ENCODE data around the gene SYPL1. TPM values are rescaled to one million over a fixed set of nuclear protein-coding genes. Genes with fewer than 3 reads are reported as not detected.

SYPL1 gene
- total RNA-seq, 6 donors from 2014 or later = 24.1 to 100.0 (median 71.7) TPM

DNA sequence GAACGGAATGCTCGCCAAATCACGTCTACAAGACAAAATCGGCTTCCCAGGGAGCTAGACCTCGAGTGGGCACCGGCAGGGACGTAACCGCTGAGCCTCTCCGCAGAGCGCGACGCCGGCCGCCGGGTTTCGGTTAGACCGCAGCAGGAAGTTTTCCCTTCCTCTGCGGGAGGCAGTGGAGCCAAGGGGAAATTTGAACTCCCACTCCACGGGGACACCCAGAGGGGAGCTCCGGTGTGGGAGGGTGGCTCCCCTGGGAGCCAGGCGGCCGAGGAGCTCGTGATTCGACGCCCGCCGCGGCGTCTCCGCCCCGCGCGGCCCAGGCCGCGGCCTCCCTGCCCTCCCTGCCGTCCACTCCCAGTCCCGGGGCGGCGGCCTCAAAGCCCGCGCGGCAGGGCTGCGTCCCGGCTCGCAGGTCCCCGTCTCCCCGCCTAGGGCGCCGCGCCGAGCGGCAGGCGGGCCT is 426 bp downstream of the SYPL1 start:
- Histone ChIP-seq H3K27me3 (no peaks in the 10 kb centered on the region), H3K36me3 (no peaks in the 10 kb centered on the region), H3K9me3 (no peaks in the 10 kb centered on the region), H3K4me3 (peak overlapping the region; percentile 44 to 84 (median 64)), H3K4me1 (peaks cover 16 to 34% (median 27%) of the 10 kb centered on the region in 4 donors), H3K27ac (peak overlapping the region; percentile 97 to 99 (median 98))
- DNase-seq (peak; percentile 64 to 95), ATAC-seq (ENCODE audit: low FRiP score in 2 of 2) (peak; percentile 86 to 89)
- peak in 2 of 6 experiments; percentile 22 to 25 for TF ChIP-seq CTCF (IDR thresholded peaks at IDR 0.05)
- no peak for TF ChIP-seq EP300 (IDR thresholded peaks at IDR 0.05)
- TF ChIP-seq POLR2A (IDR thresholded peaks at IDR 0.05) = peak in 2 of 4 donors; percentile 25 to 91
- TF ChIP-seq POLR2AphosphoS5 (IDR thresholded peaks at IDR 0.05) = no peak
- WGBS, 2 donors = 0 to 1% methylated on average over 17 to 26 of the region's 53 CpGs

DNA sequence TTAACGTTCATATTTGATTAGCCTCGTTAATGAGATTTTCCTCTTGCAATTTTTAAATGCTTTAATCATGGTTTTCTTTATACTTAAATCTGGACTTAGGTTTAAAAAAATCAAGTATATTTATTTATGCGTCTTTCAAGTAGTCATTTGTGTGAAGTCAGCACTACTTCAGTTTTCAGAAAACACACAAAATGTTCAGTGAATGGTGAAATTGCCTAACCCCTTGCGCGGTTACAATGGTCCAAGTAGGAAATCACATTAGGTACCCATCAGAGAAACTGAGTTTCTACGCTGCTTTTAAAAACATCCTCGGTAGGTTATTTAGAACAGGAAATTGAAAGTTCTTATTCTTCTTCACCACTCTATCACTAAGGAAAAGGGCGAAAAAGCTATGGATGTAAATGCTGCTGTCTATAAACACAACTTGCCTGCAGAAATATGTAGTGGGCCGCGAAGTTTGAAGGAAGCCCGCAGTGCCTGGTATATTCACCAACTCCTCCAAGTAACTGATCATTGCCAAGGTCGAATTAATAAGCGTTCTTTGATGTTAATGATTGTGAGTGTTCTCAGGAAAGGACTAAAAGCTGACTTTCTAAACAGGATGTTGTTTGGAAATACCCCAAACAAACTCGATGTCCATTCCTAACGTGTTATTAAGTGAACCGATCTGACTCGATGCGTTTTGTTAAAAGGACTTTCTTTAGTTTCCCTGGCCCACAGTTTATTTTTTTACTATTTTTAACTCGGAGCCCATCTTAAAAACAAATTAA is 1.0 kb downstream of the SYPL1 start:
- no peaks in the 10 kb centered on the region for H3K36me3 ChIP-seq
- TF ChIP-seq CTCF (IDR thresholded peaks at IDR 0.05) (no peak), POLR2A (IDR thresholded peaks at IDR 0.05) (no peak), EP300 (IDR thresholded peaks at IDR 0.05) (no peak), POLR2AphosphoS5 (IDR thresholded peaks at IDR 0.05) (no peak)
- H3K4me1 ChIP-seq = peaks cover 16 to 34% (median 28%) of the 10 kb centered on the region in 4 donors
- H3K4me3 ChIP-seq = peak overlapping the region; percentile 44 to 84 (median 64)
- H3K27ac ChIP-seq = peak overlapping the region; percentile 97 to 99 (median 98)
- no peak for ATAC-seq (ENCODE audit: low FRiP score in 2 of 2)
- H3K9me3 ChIP-seq = no peaks in the 10 kb centered on the region
- whole genome bisulfite sequencing, 2 donors = 6% methylated on average over 19 of the region's 19 CpGs
- DNase-seq = no peak
- H3K27me3 ChIP-seq = no peaks in the 10 kb centered on the region

DNA sequence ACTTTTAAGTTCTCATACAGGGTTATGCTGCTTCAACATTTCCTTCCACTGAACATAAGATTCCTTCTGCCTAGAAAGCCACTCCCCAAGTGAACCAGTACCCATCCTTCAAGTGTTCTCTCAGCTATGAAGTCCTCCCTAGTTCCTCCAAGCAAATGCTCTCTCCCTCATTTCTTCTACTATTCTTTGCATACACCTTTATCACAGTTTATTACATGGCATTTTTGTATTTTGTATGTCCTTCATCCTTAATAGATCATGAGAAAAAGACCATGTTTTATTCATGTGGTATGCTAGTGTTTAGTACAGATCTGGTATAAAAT is 1.9 kb downstream of the SYPL1 start:
- peaks cover 21 to 36% (median 32%) of the 10 kb centered on the region in 4 donors for H3K4me1 ChIP-seq
- no peaks in the 10 kb centered on the region for H3K27me3 ChIP-seq
- H3K36me3 ChIP-seq = no peaks in the 10 kb centered on the region
- no peak for TF ChIP-seq POLR2A (IDR thresholded peaks at IDR 0.05)
- TF ChIP-seq CTCF (IDR thresholded peaks at IDR 0.05) = no peak
- TF ChIP-seq POLR2AphosphoS5 (IDR thresholded peaks at IDR 0.05) = no peak
- TF ChIP-seq EP300 (IDR thresholded peaks at IDR 0.05) = no peak
- no peak for ATAC-seq (ENCODE audit: low FRiP score in 2 of 2)
- H3K27ac ChIP-seq = peak overlapping the region in 2 of 4 donors; percentile 97 to 99
- peak overlapping the region in 2 of 4 donors; percentile 67 to 84 for H3K4me3 ChIP-seq
- no peak for DNase-seq
- H3K9me3 ChIP-seq = no peaks in the 10 kb centered on the region

DNA sequence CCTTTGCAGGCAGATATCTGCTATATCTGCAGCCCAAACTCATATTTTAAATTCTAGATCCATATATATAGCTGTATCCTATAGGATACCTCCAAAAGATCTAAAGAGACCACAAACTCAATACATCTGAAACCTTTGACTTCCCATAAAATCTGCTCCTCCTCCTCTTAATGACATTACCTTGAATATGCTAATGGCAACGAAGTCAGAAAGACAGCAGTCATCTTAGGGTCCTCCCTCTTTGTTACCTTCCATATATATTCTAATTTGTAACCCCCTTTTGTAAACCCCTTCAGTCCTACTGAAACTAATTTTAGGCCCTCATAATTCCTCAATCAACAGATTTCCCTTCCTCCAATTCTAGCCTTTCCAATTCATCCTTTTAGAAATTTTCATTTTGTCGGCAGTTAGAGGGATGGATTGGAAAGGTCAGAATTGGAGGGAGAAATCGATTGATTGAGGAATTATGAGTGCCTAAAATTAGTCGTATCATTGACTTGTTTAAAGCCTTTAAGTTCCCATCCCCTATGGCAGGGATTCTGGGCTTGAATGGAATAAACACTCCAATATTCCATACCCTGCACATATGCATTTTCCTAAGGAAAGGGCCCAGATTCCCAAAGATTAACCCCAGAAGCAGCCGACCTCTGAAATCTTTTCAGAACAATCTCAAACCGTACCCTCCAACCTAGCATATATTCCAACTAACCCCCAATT is 2.4 kb downstream of the SYPL1 start:
- H3K4me3 ChIP-seq = peak overlapping the region in 1 of 4 donors; percentile 84
- peaks cover 23 to 41% (median 34%) of the 10 kb centered on the region in 4 donors for H3K4me1 ChIP-seq
- H3K9me3 ChIP-seq = no peaks in the 10 kb centered on the region
- H3K27me3 ChIP-seq = no peaks in the 10 kb centered on the region
- no peaks in the 10 kb centered on the region for H3K36me3 ChIP-seq
- 81 to 85% methylated on average over 6 of the region's 6 CpGs for WGBS, 2 donors
- ATAC-seq (ENCODE audit: low FRiP score in 2 of 2) (no peak), DNase-seq (no peak)
- peak overlapping the region in 1 of 4 donors; percentile 40 for H3K27ac ChIP-seq
- TF ChIP-seq POLR2A (IDR thresholded peaks at IDR 0.05) (no peak), POLR2AphosphoS5 (IDR thresholded peaks at IDR 0.05) (no peak), CTCF (IDR thresholded peaks at IDR 0.05) (no peak), EP300 (IDR thresholded peaks at IDR 0.05) (no peak)

All from upper lobe of left lung (tissue), 6 donors.